HEK293 (cell line): ENCODE results near the gene PPFIBP1.

Experiments
- CTCF ChIA-PET: fragments of 350-600 bp; formaldehyde crosslinking; extraction: SDS; loops from one replicate; lab custom pipeline; 2021; ENCODE audit warnings: antibody characterized with exemption; lab: Yijun Ruan, JAX
- POLR2A ChIA-PET: fragments of 300-600 bp; formaldehyde crosslinking; extraction: SDS; loops from one replicate; lab custom pipeline; 2020; ENCODE audit warnings: antibody characterized with exemption, inconsistent platforms; lab: Yijun Ruan, JAX
- H3K27ac ChIP-seq: fragments of 200-500 bp; sonication (Bioruptor generic); 2 replicates; pipeline ENCODE4 v1.5.1; 2014; ENCODE audit warnings: low read depth, low read length, control low read depth, inconsistent platforms; ENCODE audit errors: extremely low read depth
- H3K36me3 ChIP-seq, 2 experiments: fragments of 200-500 bp in 1 of 2; sonication (Bioruptor generic) in 1 of 2; 1 replicate in 1 of 2; 2 replicates in 1 of 2; pipeline ENCODE4 v1.5.1; 2014 to 2017; ENCODE audit warnings: inconsistent platforms in 2 of 2, low read length in 2 of 2; ENCODE audit not compliant: control insufficient read depth in 2 of 2, insufficient read depth in 1 of 2
- H3K4me1 ChIP-seq: fragments of 200-500 bp; sonication (Bioruptor generic); 2 replicates; pipeline ENCODE4 v1.5.1; 2014; ENCODE audit warnings: mild to moderate bottlenecking, low read length, inconsistent platforms; ENCODE audit not compliant: control insufficient read depth, insufficient read depth
- H3K4me3 ChIP-seq: 2 replicates; pipeline ENCODE4 v1.5.1; 2011; ENCODE audit warnings: low read depth, mild to moderate bottlenecking, control low read depth, low read length, moderate library complexity
- H3K9me3 ChIP-seq: fragments of 200-500 bp; sonication (Bioruptor generic); 2 replicates; pipeline ENCODE4 v1.5.1; 2014; ENCODE audit warnings: low read depth, low read length, inconsistent platforms; ENCODE audit not compliant: control insufficient read depth, insufficient read depth
- KLF9 ChIP-seq: fragments of 450-650 bp; formaldehyde crosslinking; IDR thresholded peaks from 2 replicates; pipeline ENCODE4 v1.5.1; 2016; ENCODE audit warnings: missing biosample characterization, missing genetic modification characterization, low read depth
- PATZ1 ChIP-seq: fragments of 450-650 bp; formaldehyde crosslinking; IDR thresholded peaks from 2 replicates; pipeline ENCODE4 v1.5.1; 2016; ENCODE audit warnings: missing biosample characterization, missing genetic modification characterization
- SP7 ChIP-seq: fragments of 450-650 bp; formaldehyde crosslinking; IDR thresholded peaks from 2 replicates; pipeline ENCODE4 v1.5.1; 2016; ENCODE audit warnings: missing biosample characterization, missing genetic modification characterization
- ZBTB11 ChIP-seq: fragments of 450-650 bp; formaldehyde crosslinking; conservative IDR thresholded peaks from 2 replicates; pipeline ENCODE4 v1.5.1; 2016; ENCODE audit warnings: low read depth, missing biosample characterization, missing genetic modification characterization
- ZNF398 ChIP-seq: fragments of 450-650 bp; formaldehyde crosslinking; IDR thresholded peaks from 2 replicates; pipeline ENCODE4 v1.5.1; 2017; ENCODE audit warnings: missing biosample characterization, missing genetic modification characterization
- ZNF473 ChIP-seq: fragments of 450-650 bp; formaldehyde crosslinking; IDR thresholded peaks from 2 replicates; pipeline ENCODE4 v1.5.1; 2017; ENCODE audit warnings: missing biosample characterization, missing genetic modification characterization
- ZNF555 ChIP-seq: fragments of 450-650 bp; formaldehyde crosslinking; conservative IDR thresholded peaks from 2 replicates; pipeline ENCODE4 v1.5.1; 2017; ENCODE audit warnings: missing biosample characterization, mild to moderate bottlenecking, missing genetic modification characterization, inconsistent platforms
- ZSCAN23 ChIP-seq: fragments of 450-650 bp; formaldehyde crosslinking; IDR thresholded peaks from 2 replicates; pipeline ENCODE4 v1.5.1; 2016; ENCODE audit warnings: missing biosample characterization, missing genetic modification characterization
- TF ChIP-seq, protein P1 (sequence below): fragments of 450-650 bp; formaldehyde crosslinking; IDR thresholded peaks from 2 replicates; pipeline ENCODE4 v1.5.1; 2016; ENCODE audit warnings: missing biosample characterization, missing genetic modification characterization
- TF ChIP-seq, protein P2 (sequence below): fragments of 450-650 bp; formaldehyde crosslinking; IDR thresholded peaks from 2 replicates; pipeline ENCODE4; 2016; ENCODE audit warnings: missing biosample characterization, missing genetic modification characterization

Gene PPFIBP1

GRCh38 chr12:27502021-27502435, 22.0 kb upstream of the PPFIBP1 start:
- POLR2A ChIA-PET = interaction anchor here (0.6 to 0.9 kb wide), 2 partner anchors 22 to 317 kb away, joined by 4 to 5 read pairs; no protein-coding TSS in a partner anchor
- CTCF ChIA-PET = interaction anchor here (0.6 kb wide), 1 partner anchor 486 kb away, joined by 6 read pairs; no protein-coding TSS in a partner anchor

GRCh38 chr12:27504507-27504906, 19.5 kb upstream of the PPFIBP1 start:
- H3K36me3 ChIP-seq = no peaks in the 10 kb centered on the region
- POLR2A ChIA-PET = no interaction called here
- no peak overlapping the region for H3K4me3 ChIP-seq
- H3K9me3 ChIP-seq = no peaks in the 10 kb centered on the region
- TF ChIP-seq ZSCAN23 = no peak
- TF ChIP-seq, protein P1, sequence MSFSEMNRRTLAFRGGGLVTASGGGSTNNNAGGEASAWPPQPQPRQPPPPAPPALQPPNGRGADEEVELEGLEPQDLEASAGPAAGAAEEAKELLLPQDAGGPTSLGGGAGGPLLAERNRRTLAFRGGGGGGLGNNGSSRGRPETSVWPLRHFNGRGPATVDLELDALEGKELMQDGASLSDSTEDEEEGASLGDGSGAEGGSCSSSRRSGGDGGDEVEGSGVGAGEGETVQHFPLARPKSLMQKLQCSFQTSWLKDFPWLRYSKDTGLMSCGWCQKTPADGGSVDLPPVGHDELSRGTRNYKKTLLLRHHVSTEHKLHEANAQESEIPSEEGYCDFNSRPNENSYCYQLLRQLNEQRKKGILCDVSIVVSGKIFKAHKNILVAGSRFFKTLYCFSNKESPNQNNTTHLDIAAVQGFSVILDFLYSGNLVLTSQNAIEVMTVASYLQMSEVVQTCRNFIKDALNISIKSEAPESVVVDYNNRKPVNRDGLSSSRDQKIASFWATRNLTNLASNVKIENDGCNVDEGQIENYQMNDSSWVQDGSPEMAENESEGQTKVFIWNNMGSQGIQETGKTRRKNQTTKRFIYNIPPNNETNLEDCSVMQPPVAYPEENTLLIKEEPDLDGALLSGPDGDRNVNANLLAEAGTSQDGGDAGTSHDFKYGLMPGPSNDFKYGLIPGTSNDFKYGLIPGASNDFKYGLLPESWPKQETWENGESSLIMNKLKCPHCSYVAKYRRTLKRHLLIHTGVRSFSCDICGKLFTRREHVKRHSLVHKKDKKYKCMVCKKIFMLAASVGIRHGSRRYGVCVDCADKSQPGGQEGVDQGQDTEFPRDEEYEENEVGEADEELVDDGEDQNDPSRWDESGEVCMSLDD (tag by site-specific recombination) = no peak
- no peaks in the 10 kb centered on the region for H3K4me1 ChIP-seq
- H3K27ac ChIP-seq = no peak overlapping the region
- CTCF ChIA-PET = interaction anchor here (1.2 kb wide), 1 partner anchor 11 kb away, joined by 3 read pairs; no protein-coding TSS in a partner anchor

More at GRCh38 chr12:27502021-27502435, 22.0 kb upstream of the PPFIBP1 start:
- H3K27ac ChIP-seq = no peak overlapping the region
- TF ChIP-seq PATZ1 (tag by site-specific recombination) = no peak
- TF ChIP-seq, protein P2, sequence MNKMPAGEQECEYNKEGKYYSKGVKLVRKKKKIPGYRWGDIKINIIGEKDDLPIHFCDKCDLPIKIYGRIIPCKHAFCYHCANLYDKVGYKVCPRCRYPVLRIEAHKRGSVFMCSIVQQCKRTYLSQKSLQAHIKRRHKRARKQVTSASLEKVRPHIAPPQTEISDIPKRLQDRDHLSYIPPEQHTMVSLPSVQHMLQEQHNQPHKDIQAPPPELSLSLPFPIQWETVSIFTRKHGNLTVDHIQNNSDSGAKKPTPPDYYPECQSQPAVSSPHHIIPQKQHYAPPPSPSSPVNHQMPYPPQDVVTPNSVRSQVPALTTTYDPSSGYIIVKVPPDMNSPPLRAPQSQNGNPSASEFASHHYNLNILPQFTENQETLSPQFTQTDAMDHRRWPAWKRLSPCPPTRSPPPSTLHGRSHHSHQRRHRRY (tag by site-specific recombination) = no peak
- TF ChIP-seq SP7 (tag by site-specific recombination) = no peak
- TF ChIP-seq ZNF398 (tag by site-specific recombination) = no peak
- no peak for TF ChIP-seq KLF9 (tag by site-specific recombination)
- TF ChIP-seq, all 188 proteins: peak for 0
- no peak overlapping the region for H3K4me3 ChIP-seq
- H3K36me3 ChIP-seq = no peaks in the 10 kb centered on the region
- no peaks in the 10 kb centered on the region for H3K9me3 ChIP-seq
- H3K4me1 ChIP-seq = no peaks in the 10 kb centered on the region

DNA sequence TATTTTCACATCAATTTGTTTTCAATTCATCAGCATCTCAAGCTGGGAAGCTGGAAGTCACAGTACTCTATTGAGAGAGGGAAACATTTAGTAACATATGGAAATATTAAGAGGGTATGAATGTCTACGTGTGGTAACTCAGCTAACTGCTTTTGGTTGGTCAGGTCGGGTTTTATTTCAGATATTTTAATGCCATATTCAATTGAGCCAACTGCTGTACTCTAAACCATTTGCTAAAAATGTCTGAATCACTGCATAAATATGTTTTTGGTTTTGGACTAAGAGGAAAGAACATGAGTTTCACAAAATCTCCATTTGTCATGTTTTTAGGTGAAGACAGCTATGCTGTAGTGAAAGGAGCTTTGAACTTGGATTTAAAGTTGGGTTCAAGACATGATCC, 18.9 kb upstream of the PPFIBP1 start:
- no peaks in the 10 kb centered on the region for H3K4me1 ChIP-seq
- ChIA-PET POLR2A (interaction anchor here (1.0 kb wide), 1 partner anchor 19 kb away, joined by 3 read pairs; the partner anchor contains the start of gene PPFIBP1), CTCF (interaction anchor here (0.5 to 1.2 kb wide), 2 partner anchors 10 to 24 kb away, joined by 3 read pairs; no protein-coding TSS in a partner anchor)
- no peak for TF ChIP-seq ZBTB11 (tag by site-specific recombination)
- no peak for TF ChIP-seq ZNF555
- no peak for TF ChIP-seq ZNF473 (tag by site-specific recombination)
- H3K36me3 ChIP-seq = no peaks in the 10 kb centered on the region
- H3K27ac ChIP-seq = no peak overlapping the region
- H3K9me3 ChIP-seq = no peaks in the 10 kb centered on the region
- no peak overlapping the region for H3K4me3 ChIP-seq
